GM23338 (cell line): Measurements from ENCODE around the gene YIPF7. TPM values are rescaled to one million over a fixed set of nuclear protein-coding genes. Genes with fewer than 3 reads are reported as not detected.

Experiments
- ATAC-seq: fragments of 200-7000 bp; cut with Tn5 transposase; 3 replicates; pipeline ENCODE4 v1.9.1; 2020
- DNase-seq: peaks from one replicate; pipeline ENCODE4 v3.0.0-alpha.2; 2015; ENCODE audit warnings: low spot score
- H2AFZ ChIP-seq: fragments of 200-600 bp; sonication (generic); 2 replicates; pipeline ENCODE4 v1.8.0; 2016; ENCODE audit warnings: antibody characterized with exemption, mild to moderate bottlenecking, moderate library complexity
- H3F3A ChIP-seq: fragments of 200-600 bp; sonication (generic); replicated peaks from 2 replicates; pipeline ENCODE4 v1.8.0; 2017; ENCODE audit warnings: antibody characterized with exemption, mixed run types, low read depth
- H3K27ac ChIP-seq: fragments of 200-600 bp; sonication (generic); 2 replicates; pipeline ENCODE4 v1.6.1; 2016; ENCODE audit warnings: low read depth
- H3K27me3 ChIP-seq: fragments of 200-600 bp; sonication (generic); 2 replicates; pipeline ENCODE4 v1.8.0; 2016; ENCODE audit warnings: mild to moderate bottlenecking, mixed run types, moderate library complexity; ENCODE audit not compliant: insufficient read depth
- H3K36me3 ChIP-seq: fragments of 200-600 bp; sonication (generic); 2 replicates; pipeline ENCODE4 v1.8.0; 2016; ENCODE audit warnings: mild to moderate bottlenecking; ENCODE audit not compliant: insufficient read depth
- H3K4me1 ChIP-seq: fragments of 200-600 bp; sonication (generic); 2 replicates; pipeline ENCODE4 v1.8.0; 2016; ENCODE audit warnings: mild to moderate bottlenecking, moderate library complexity; ENCODE audit not compliant: insufficient read depth
- H3K4me2 ChIP-seq: fragments of 200-600 bp; sonication (generic); 2 replicates; pipeline ENCODE4 v1.7.1; 2017; ENCODE audit warnings: mixed run types
- H3K4me3 ChIP-seq: fragments of 200-600 bp; sonication (generic); 2 replicates; pipeline ENCODE4 v1.6.1; 2016; ENCODE audit warnings: mixed run types
- H3K79me2 ChIP-seq: fragments of 200-600 bp; sonication (generic); replicated peaks from 2 replicates; pipeline ENCODE4 v1.8.0; 2017; ENCODE audit warnings: mild to moderate bottlenecking; ENCODE audit not compliant: insufficient read depth
- H3K9me2 ChIP-seq: fragments of 200-600 bp; sonication (generic); 2 replicates; pipeline ENCODE4 v1.8.0; 2017; ENCODE audit not compliant: insufficient read depth
- H4K20me1 ChIP-seq: fragments of 200-600 bp; sonication (generic); replicated peaks from 2 replicates; pipeline ENCODE4 v1.8.0; 2017; ENCODE audit warnings: mild to moderate bottlenecking; ENCODE audit not compliant: insufficient read depth
- H3K27ac Mint-ChIP-seq: 2 replicates; pipeline ENCODE4 v1.8.0; 2020; ENCODE audit warnings: inconsistent platforms, mild to moderate bottlenecking, moderate library complexity, mixed read lengths
- H3K27me3 Mint-ChIP-seq: 3 replicates; pipeline ENCODE4 v1.8.0; 2022; ENCODE audit warnings: low read depth, mild to moderate bottlenecking, moderate library complexity, mixed read lengths, inconsistent platforms; ENCODE audit not compliant: insufficient read depth, poor library complexity
- H3K36me3 Mint-ChIP-seq: 3 replicates; pipeline ENCODE4 v1.8.0; 2021; ENCODE audit warnings: low read depth, mild to moderate bottlenecking, inconsistent platforms, moderate library complexity, mixed read lengths
- H3K4me1 Mint-ChIP-seq: 3 replicates; pipeline ENCODE4 v1.8.0; 2020; ENCODE audit warnings: mild to moderate bottlenecking, inconsistent platforms, mixed read lengths
- H3K4me3 Mint-ChIP-seq: 3 replicates; pipeline ENCODE4 v1.8.0; 2021; ENCODE audit warnings: moderate library complexity, mild to moderate bottlenecking, inconsistent platforms, mixed read lengths
- H3K9me3 Mint-ChIP-seq: 3 replicates; pipeline ENCODE4 v1.8.0; 2020; ENCODE audit warnings: moderate library complexity, mild to moderate bottlenecking, inconsistent platforms, mixed read lengths
- CREB1 ChIP-seq: fragments of 250-450 bp; sonication (Bioruptor Pico); IDR thresholded peaks from 2 replicates; pipeline ENCODE4 v1.5.0; 2020; ENCODE audit warnings: low read depth, mild to moderate bottlenecking, moderate library complexity
- CTCF ChIP-seq, 2 experiments: fragments of 200-600 bp in 1 of 2; sonication (generic) in 1 of 2; conservative IDR thresholded peaks; 2 replicates each; pipeline versions ENCODE4 v1.5.1 to v1.6.1; 2016 to 2017; ENCODE audit warnings: antibody characterized with exemption in 2 of 2, low read depth in 2 of 2, mild to moderate bottlenecking in 2 of 2, moderate library complexity in 1 of 2
- ETS1 ChIP-seq: IDR thresholded peaks from 2 replicates; pipeline ENCODE4 v1.6.1; 2016; ENCODE audit warnings: antibody characterized with exemption
- EZH2phosphoT487 ChIP-seq: fragments of 200-600 bp; sonication (generic); IDR thresholded peaks from one replicate; pipeline ENCODE4 v1.8.1; 2018; ENCODE audit warnings: antibody characterized with exemption; ENCODE audit not compliant: unreplicated experiment
- JUNB ChIP-seq: IDR thresholded peaks from one replicate; pipeline ENCODE4 v1.6.1; 2016; ENCODE audit warnings: antibody characterized with exemption; ENCODE audit not compliant: unreplicated experiment
- POLR2AphosphoS5 ChIP-seq: IDR thresholded peaks from 2 replicates; pipeline ENCODE4 v1.6.1; 2016; ENCODE audit warnings: antibody characterized with exemption, low read depth
- REST ChIP-seq: IDR thresholded peaks from one replicate; pipeline ENCODE4 v1.6.1; 2018; ENCODE audit warnings: antibody characterized with exemption; ENCODE audit not compliant: unreplicated experiment
- STAT1 ChIP-seq: IDR thresholded peaks from one replicate; pipeline ENCODE4 v1.6.1; 2016; ENCODE audit warnings: antibody characterized with exemption; ENCODE audit not compliant: unreplicated experiment
- ZNF114 ChIP-seq: fragments of 250-450 bp; sonication (Bioruptor Pico); IDR thresholded peaks from 2 replicates; pipeline ENCODE4 v1.5.0; 2020; ENCODE audit warnings: mild to moderate bottlenecking, moderate library complexity
- ZNF462 ChIP-seq: fragments of 250-450 bp; sonication (Bioruptor Pico); IDR thresholded peaks from 2 replicates; pipeline ENCODE4 v1.5.0; 2020; ENCODE audit warnings: mild to moderate bottlenecking, moderate library complexity
- polyA plus RNA-seq: library from polyadenylated mRNA; unstranded; fragments of >200 nt; fragmentation: Nextera tagmentation; extraction: Ambion mirVana; gene quantifications from 2 replicates; pipeline ENCODE4 v1.2.1, GENCODE V29; 2016
- total RNA-seq: library from RNA; depleted of rRNA; stranded (reverse); fragments of >200 nt; shearing (Covaris generic); gene quantifications from 2 replicates; pipeline ENCODE4 v1.2.3, GENCODE V29; 2014

The YIPF7 gene
- total and polyA plus RNA-seq, 2 experiments from 2014 or later, result not detected

GRCh38 chr4:44580231-44580630 lies 71.2 kb downstream of the YIPF7 start (continued):
- no peak for TF ChIP-seq ZNF462 (CRISPR knock-in tag)
- TF ChIP-seq ETS1, result no peak
- no peak for TF ChIP-seq CREB1

- no peak overlapping the region for H3K27ac Mint-ChIP-seq
- peaks cover 7% of the 10 kb centered on the region for H3K4me1 Mint-ChIP-seq
- Histone ChIP-seq H4K20me1 (no peaks in the 10 kb centered on the region), H3K27me3 (no peaks in the 10 kb centered on the region), H3K9me2 (no peaks in the 10 kb centered on the region), H3F3A (no peaks in the 10 kb centered on the region), H3K36me3 (no peaks in the 10 kb centered on the region), H3K79me2 (no peaks in the 10 kb centered on the region), H3K4me2 (no peak overlapping the region), H2AFZ (no peak overlapping the region), H3K4me3 (no peak overlapping the region), H3K27ac (no peak overlapping the region), H3K4me1 (no peaks in the 10 kb centered on the region)
- TF ChIP-seq REST, result no peak
- no peak for TF ChIP-seq POLR2AphosphoS5
- no peak for TF ChIP-seq JUNB
- TF ChIP-seq CREB1, result no peak
- TF ChIP-seq EZH2phosphoT487, result no peak
- TF ChIP-seq CTCF (conservative IDR thresholded peaks at IDR 0.05; ENCODE audit: low read depth in 2 of 2), result no peak
- TF ChIP-seq ZNF114 (CRISPR knock-in tag), result no peak
- TF ChIP-seq STAT1, result no peak
- peak; percentile 28 for DNase-seq
- H3K4me3 Mint-ChIP-seq, result no peak overlapping the region
- H3K36me3 Mint-ChIP-seq, result no peaks in the 10 kb centered on the region
- peak; percentile 67 for ATAC-seq
- no peaks in the 10 kb centered on the region for H3K27me3 Mint-ChIP-seq
- H3K9me3 Mint-ChIP-seq, result no peaks in the 10 kb centered on the region
Measured at GRCh38 chr4:44578954-44579353, 72.5 kb downstream of the YIPF7 start.
